Midbrain (tissue), 1 donor: Measurements from ENCODE around the gene KSR2.

Experiments used
- DNase-seq: peaks from one replicate; lab custom pipeline; 2025; lab: John Stamatoyannopoulos, UW

KSR2 gene

GRCh38 chr12:117404203-117404853 lies 564.5 kb downstream of the KSR2 start:
- DNase-seq: no peak

- no peak for DNase-seq
These were observed 565.1 kb downstream of the KSR2 start for GRCh38 chr12:117403586-117404139.
